Gastrocnemius medialis (tissue), 4 donors: Measurements from ENCODE around the gene FAR1. TPM values are rescaled to one million over a fixed set of nuclear protein-coding genes. Genes with fewer than 3 reads are reported as not detected.

Experiments used
- ATAC-seq, 2 donors: fragments of 150-250 bp; one replicate each; pipeline ENCODE4 v1.9.1; 2016
- DNase-seq, 2 donors: peaks; one replicate each; pipeline ENCODE4 v3.0.0-alpha.2; 2019
- H3K27ac ChIP-seq, 4 donors: fragments of 200-600 bp; sonication (generic); 1 replicate in 1 of 4; 2 replicates in 3 of 4; pipeline ENCODE4 v1.5.1; 2016 to 2018; ENCODE audit warnings: mild to moderate bottlenecking in 2 of 4, moderate library complexity in 1 of 4
- H3K27me3 ChIP-seq, 3 donors: fragments of 200-600 bp; sonication (generic) in 2 of 3; 1 replicate in 1 of 3; 2 replicates in 2 of 3; pipeline versions ENCODE4 v1.5.1 to v1.6.0; 2016 to 2019; ENCODE audit warnings: mild to moderate bottlenecking in 1 of 3, moderate library complexity in 1 of 3
- H3K36me3 ChIP-seq, 2 donors: fragments of 200-600 bp; sonication (generic) in 1 of 2; one replicate each; pipeline ENCODE4 v1.5.1; 2017 to 2018
- H3K4me1 ChIP-seq, 2 donors: fragments of 200-600 bp; sonication (generic) in 1 of 2; one replicate each; pipeline ENCODE4 v1.5.1; 2016 to 2017; ENCODE audit warnings: mild to moderate bottlenecking in 2 of 2
- H3K4me3 ChIP-seq, 4 donors: fragments of 200-600 bp; sonication (generic) in 3 of 4; 1 replicate in 1 of 4; 2 replicates in 3 of 4; pipeline ENCODE4 v1.5.1; 2016 to 2019; ENCODE audit warnings: mild to moderate bottlenecking in 2 of 4
- H3K9me3 ChIP-seq, 3 donors: fragments of 200-600 bp; sonication (generic) in 2 of 3; 1 replicate in 1 of 3; 2 replicates in 2 of 3; pipeline ENCODE4 v1.5.1; 2016 to 2019
- CTCF ChIP-seq, 5 experiments: fragments of 450-650 bp in 3 of 5; fragments of 200-600 bp in 2 of 5; sonication (generic) in 2 of 5; IDR thresholded peaks in 4 of 5; conservative IDR thresholded peaks in 1 of 5; 1 replicate in 4 of 5; 2 replicates in 1 of 5; pipeline ENCODE4 v1.5.1; 2016 to 2019; ENCODE audit warnings: antibody characterized with exemption in 5 of 5, mild to moderate bottlenecking in 3 of 5, moderate library complexity in 3 of 5
- POLR2A ChIP-seq, 2 donors: fragments of 450-650 bp; IDR thresholded peaks; one replicate each; pipeline ENCODE4 v1.6.1; 2017; ENCODE audit warnings: antibody characterized with exemption in 2 of 2, mild to moderate bottlenecking in 2 of 2, moderate library complexity in 2 of 2
- in situ Hi-C, 4 donors: fragments of 200-750 bp; cut with MboI; loops; one replicate each; pipeline versions ENCODE4 v1.15.0 to v1.8.0; 2017; ENCODE audit warnings: low sequenced_read_pairs in 4 of 4
- intact Hi-C: fragments of 100-400 bp; cut with DNase I; formaldehyde crosslinking; loops from one replicate; pipeline ENCODE4 v1.15.1; 2023; ENCODE audit warnings: low total_unique reads
- total RNA-seq, 4 donors: library from RNA; depleted of rRNA; stranded (reverse); fragments of >200 nt; gene quantifications; one replicate each; pipeline versions ENCODE4 v1.1.0 to v1.2.3, GENCODE V29; 2016

The FAR1 gene
- total RNA-seq, 4 donors from 2014 or later, result 18.2 to 24.4 (median 21.3) TPM

- in situ Hi-C loops, result no loop called here
- Histone ChIP-seq H3K9me3 (no peaks in the 10 kb centered on the region), H3K36me3 (peaks cover 0 to 10% of the 10 kb centered on the region in 2 donors), H3K4me3 (no peak overlapping the region), H3K27ac (no peak overlapping the region), H3K27me3 (no peaks in the 10 kb centered on the region), H3K4me1 (peaks cover 10 to 11% of the 10 kb centered on the region in 2 donors)
- intact Hi-C loops, result no loop called here
- DNase-seq (no peak), ATAC-seq (no peak)
- TF ChIP-seq POLR2A (IDR thresholded peaks at IDR 0.05) (no peak), CTCF (IDR thresholded peaks at IDR 0.05 in 4 of 5, conservative IDR thresholded peaks at IDR 0.05 in 1 of 5) (no peak)
Measured at GRCh38 chr11:13691286-13691899, 22.9 kb downstream of the FAR1 start.

GRCh38 chr11:13692172-13692571 lies 23.7 kb downstream of the FAR1 start:
- Histone ChIP-seq H3K4me1 (peaks cover 10 to 11% of the 10 kb centered on the region in 2 donors), H3K4me3 (no peak overlapping the region), H3K36me3 (peaks cover 0 to 10% of the 10 kb centered on the region in 2 donors), H3K9me3 (no peaks in the 10 kb centered on the region), H3K27me3 (no peaks in the 10 kb centered on the region), H3K27ac (no peak overlapping the region)
- TF ChIP-seq CTCF (IDR thresholded peaks at IDR 0.05 in 4 of 5, conservative IDR thresholded peaks at IDR 0.05 in 1 of 5) (no peak), POLR2A (IDR thresholded peaks at IDR 0.05) (no peak)
- ATAC-seq, result no peak
- DNase-seq, result no peak
- intact Hi-C loops, result no loop called here
- in situ Hi-C loops, result no loop called here

GRCh38 chr11:13694115-13694514 lies 25.6 kb downstream of the FAR1 start:
- in situ Hi-C loops (no loop called here), intact Hi-C loops (no loop called here)
- Histone ChIP-seq H3K4me1 (peaks cover 10 to 11% of the 10 kb centered on the region in 2 donors), H3K4me3 (no peak overlapping the region), H3K27me3 (no peaks in the 10 kb centered on the region), H3K36me3 (peaks cover 0 to 10% of the 10 kb centered on the region in 2 donors), H3K9me3 (no peaks in the 10 kb centered on the region), H3K27ac (no peak overlapping the region)
- ATAC-seq, result peak; percentile 53 to 74
- DNase-seq, result no peak
- no peak for TF ChIP-seq POLR2A (IDR thresholded peaks at IDR 0.05)
- TF ChIP-seq CTCF (IDR thresholded peaks at IDR 0.05 in 4 of 5, conservative IDR thresholded peaks at IDR 0.05 in 1 of 5), result no peak

- Histone ChIP-seq H3K27ac (no peak overlapping the region), H3K36me3 (peaks cover 0 to 15% of the 10 kb centered on the region in 2 donors), H3K27me3 (no peaks in the 10 kb centered on the region), H3K9me3 (no peaks in the 10 kb centered on the region), H3K4me1 (peaks cover 10 to 11% of the 10 kb centered on the region in 2 donors), H3K4me3 (no peak overlapping the region)
- in situ Hi-C loops, result no loop called here
- intact Hi-C loops, result no loop called here
- DNase-seq (no peak), ATAC-seq (no peak)
- TF ChIP-seq POLR2A (IDR thresholded peaks at IDR 0.05) (no peak), CTCF (IDR thresholded peaks at IDR 0.05 in 4 of 5, conservative IDR thresholded peaks at IDR 0.05 in 1 of 5) (no peak)
Measured at GRCh38 chr11:13695886-13696285, 27.4 kb downstream of the FAR1 start.

- H3K27me3 ChIP-seq, result no peaks in the 10 kb centered on the region
- no peak for TF ChIP-seq POLR2A (IDR thresholded peaks at IDR 0.05)
- no peak for TF ChIP-seq CTCF (IDR thresholded peaks at IDR 0.05 in 4 of 5, conservative IDR thresholded peaks at IDR 0.05 in 1 of 5)
- no peak overlapping the region for H3K27ac ChIP-seq
- intact Hi-C loops (no loop called here), in situ Hi-C loops (no loop called here)
- peaks cover 0 to 22% of the 10 kb centered on the region in 2 donors for H3K36me3 ChIP-seq
- H3K4me3 ChIP-seq, result no peak overlapping the region
- no peak for ATAC-seq
- DNase-seq, result no peak
- peaks cover 10 to 11% of the 10 kb centered on the region in 2 donors for H3K4me1 ChIP-seq
- H3K9me3 ChIP-seq, result no peaks in the 10 kb centered on the region
Measured at GRCh38 chr11:13697710-13698109, 29.2 kb downstream of the FAR1 start.
